ENCODE results near the gene PABPN1L. TPM values are rescaled to one million over a fixed set of nuclear protein-coding genes. Genes with fewer than 3 reads are reported as not detected.

PABPN1L gene
- total and polyA plus RNA-seq, 3 donors from 2014 or later = 0.34 to 0.93 TPM; not detected in 1

- TF ChIP-seq, protein P1, sequence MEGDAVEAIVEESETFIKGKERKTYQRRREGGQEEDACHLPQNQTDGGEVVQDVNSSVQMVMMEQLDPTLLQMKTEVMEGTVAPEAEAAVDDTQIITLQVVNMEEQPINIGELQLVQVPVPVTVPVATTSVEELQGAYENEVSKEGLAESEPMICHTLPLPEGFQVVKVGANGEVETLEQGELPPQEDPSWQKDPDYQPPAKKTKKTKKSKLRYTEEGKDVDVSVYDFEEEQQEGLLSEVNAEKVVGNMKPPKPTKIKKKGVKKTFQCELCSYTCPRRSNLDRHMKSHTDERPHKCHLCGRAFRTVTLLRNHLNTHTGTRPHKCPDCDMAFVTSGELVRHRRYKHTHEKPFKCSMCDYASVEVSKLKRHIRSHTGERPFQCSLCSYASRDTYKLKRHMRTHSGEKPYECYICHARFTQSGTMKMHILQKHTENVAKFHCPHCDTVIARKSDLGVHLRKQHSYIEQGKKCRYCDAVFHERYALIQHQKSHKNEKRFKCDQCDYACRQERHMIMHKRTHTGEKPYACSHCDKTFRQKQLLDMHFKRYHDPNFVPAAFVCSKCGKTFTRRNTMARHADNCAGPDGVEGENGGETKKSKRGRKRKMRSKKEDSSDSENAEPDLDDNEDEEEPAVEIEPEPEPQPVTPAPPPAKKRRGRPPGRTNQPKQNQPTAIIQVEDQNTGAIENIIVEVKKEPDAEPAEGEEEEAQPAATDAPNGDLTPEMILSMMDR (IDR thresholded peaks at IDR 0.05) = no peak
- no peak for TF ChIP-seq POLR2A (IDR thresholded peaks at IDR 0.05)
- Histone ChIP-seq H3K4me1 (no peaks in the 10 kb centered on the region), H3K27ac (no peak overlapping the region), H3K27me3 (no peaks in the 10 kb centered on the region), H3K9me3 (no peaks in the 10 kb centered on the region), H3K36me3 (ENCODE audit: low read depth, missing control alignments) (no peaks in the 10 kb centered on the region), H3K4me3 (no peak overlapping the region)
- DNase-seq = no peak
- intact Hi-C loops (cut with DNase I; ENCODE audit: low total_unique reads) = no loop called here
- WGBS, 2 donors = 89 to 96% methylated on average over 5 to 19 of the region's 20 CpGs
These were observed 46.0 kb downstream of the PABPN1L start for GRCh38 chr16:88820385-88821025.

DNA sequence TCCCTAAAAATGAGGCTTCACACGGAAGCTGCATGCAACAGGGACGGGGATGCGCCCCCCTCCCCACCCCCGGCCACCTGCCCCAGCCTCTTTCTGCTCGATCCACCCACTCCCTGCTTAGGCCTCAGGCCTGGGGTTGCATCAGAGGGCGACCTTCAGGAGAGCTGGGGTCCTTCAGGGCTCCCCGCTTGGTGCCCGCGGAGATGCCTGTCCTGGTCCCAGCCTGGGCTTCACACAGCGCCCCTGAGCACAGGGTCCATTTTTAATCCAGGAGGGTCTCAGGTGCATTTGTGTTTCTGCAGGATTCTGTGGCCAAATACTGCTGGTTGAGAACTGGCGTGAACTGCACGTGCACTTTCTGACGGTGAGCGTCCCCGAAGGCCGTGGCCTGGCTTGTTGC, 47.3 kb downstream of the PABPN1L start:
- H3K4me1 ChIP-seq = no peaks in the 10 kb centered on the region
- WGBS, 2 donors = 87 to 88% methylated on average over 14 to 16 of the region's 16 CpGs
- intact Hi-C loops (cut with DNase I; ENCODE audit: low total_unique reads) = no loop called here
- no peaks in the 10 kb centered on the region for H3K36me3 ChIP-seq (ENCODE audit: low read depth, missing control alignments)
- no peak overlapping the region for H3K27ac ChIP-seq
- DNase-seq = no peak
- H3K9me3 ChIP-seq = no peaks in the 10 kb centered on the region
- H3K4me3 ChIP-seq = no peak overlapping the region
- H3K27me3 ChIP-seq = no peaks in the 10 kb centered on the region
- TF ChIP-seq, protein P1 (IDR thresholded peaks at IDR 0.05) = no peak
- no peak for TF ChIP-seq POLR2A (IDR thresholded peaks at IDR 0.05)

GRCh38 chr16:88818575-88818874, 47.9 kb downstream of the PABPN1L start:
- no peak overlapping the region for H3K4me3 ChIP-seq
- no peak for DNase-seq
- WGBS, 2 donors = 93 to 95% methylated on average over 18 of the region's 18 CpGs

DNA sequence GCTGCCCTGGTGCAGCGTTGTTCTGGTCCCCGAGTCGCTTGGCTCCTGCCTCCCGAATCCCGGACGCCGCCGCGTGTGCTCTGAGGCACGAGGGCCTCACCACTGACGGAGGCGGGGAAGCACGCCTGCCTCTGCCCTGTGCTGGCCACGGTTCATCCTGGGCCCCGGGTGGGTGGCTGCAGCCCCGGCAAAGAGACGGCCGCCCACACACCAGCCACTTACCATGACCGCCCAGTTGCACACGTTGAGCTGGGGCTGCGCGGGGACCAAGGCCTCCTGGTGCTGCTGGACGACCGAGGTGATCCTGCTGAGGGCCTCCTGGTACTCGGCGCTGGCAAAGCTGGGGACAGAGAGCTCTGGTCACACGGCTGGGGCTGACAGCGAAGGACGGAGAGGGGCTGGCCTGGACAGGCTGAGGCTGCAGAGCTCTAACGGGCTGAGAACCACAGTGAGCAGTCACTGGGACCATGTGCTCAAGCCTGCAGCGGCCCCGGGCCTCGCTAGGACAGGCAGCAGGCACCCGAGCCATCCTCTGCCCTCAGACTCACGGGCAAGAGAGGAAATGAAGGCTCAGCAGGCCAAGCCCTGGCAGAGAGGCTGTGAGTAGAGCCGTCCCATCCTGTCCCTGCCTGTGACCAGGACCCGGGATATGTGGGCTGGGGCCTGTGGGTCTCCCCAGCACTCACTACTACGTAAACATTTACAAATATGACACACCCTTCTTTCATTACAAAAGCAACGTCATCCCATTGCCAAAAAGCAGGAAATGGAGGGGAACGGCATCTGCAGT, 48.5 kb downstream of the PABPN1L start:
- 88 to 90% methylated on average over 10 to 40 of the region's 40 CpGs for WGBS, 2 donors
- no peak for DNase-seq
- no peak overlapping the region for H3K4me3 ChIP-seq
- no peaks in the 10 kb centered on the region for H3K36me3 ChIP-seq (ENCODE audit: low read depth, missing control alignments)
- no peaks in the 10 kb centered on the region for H3K27me3 ChIP-seq
- intact Hi-C loops (cut with DNase I; ENCODE audit: low total_unique reads) = no loop called here
- no peaks in the 10 kb centered on the region for H3K9me3 ChIP-seq
- no peak for TF ChIP-seq POLR2A (IDR thresholded peaks at IDR 0.05)
- TF ChIP-seq, protein P1 (IDR thresholded peaks at IDR 0.05) = no peak
- peaks cover 2% of the 10 kb centered on the region for H3K4me1 ChIP-seq
- H3K27ac ChIP-seq = no peak overlapping the region

More at GRCh38 chr16:88818575-88818874, 47.9 kb downstream of the PABPN1L start:
- Histone ChIP-seq H3K9me3 (no peaks in the 10 kb centered on the region), H3K4me1 (no peaks in the 10 kb centered on the region), H3K27me3 (no peaks in the 10 kb centered on the region), H3K27ac (no peak overlapping the region), H3K36me3 (ENCODE audit: low read depth, missing control alignments) (no peaks in the 10 kb centered on the region)
- TF ChIP-seq POLR2A (IDR thresholded peaks at IDR 0.05) = no peak
- TF ChIP-seq, protein P1 (IDR thresholded peaks at IDR 0.05) = no peak
- intact Hi-C loops (cut with DNase I; ENCODE audit: low total_unique reads) = no loop called here

All from testis (tissue), 3 donors.